Measurements from ENCODE around the gene G6PC2.

DNA sequence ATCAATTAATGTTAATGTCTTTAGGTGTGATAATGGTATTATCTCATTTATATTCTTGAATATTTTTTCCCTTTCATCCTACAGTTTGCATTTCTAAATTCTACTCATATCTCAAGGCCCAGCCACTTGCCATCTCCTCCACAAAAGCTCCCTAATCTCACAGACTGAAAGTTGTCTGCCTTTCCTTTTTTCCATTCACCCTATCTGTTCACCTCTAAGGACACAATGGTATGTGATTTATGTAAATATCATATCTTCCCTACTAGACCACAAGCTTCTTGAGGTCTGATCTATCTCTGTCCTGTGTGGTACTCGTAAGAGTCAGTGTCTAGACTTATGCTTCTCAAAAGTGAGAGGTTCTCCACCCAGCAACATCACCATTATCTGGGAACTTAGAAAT, 7.0 kb upstream of the G6PC2 start:
- TF ChIP-seq POLR2AphosphoS5 (IDR thresholded peaks at IDR 0.05; ENCODE audit: insufficient read depth in 1 of 2, low read depth in 1 of 2) = no peak
- TF ChIP-seq, protein P1, sequence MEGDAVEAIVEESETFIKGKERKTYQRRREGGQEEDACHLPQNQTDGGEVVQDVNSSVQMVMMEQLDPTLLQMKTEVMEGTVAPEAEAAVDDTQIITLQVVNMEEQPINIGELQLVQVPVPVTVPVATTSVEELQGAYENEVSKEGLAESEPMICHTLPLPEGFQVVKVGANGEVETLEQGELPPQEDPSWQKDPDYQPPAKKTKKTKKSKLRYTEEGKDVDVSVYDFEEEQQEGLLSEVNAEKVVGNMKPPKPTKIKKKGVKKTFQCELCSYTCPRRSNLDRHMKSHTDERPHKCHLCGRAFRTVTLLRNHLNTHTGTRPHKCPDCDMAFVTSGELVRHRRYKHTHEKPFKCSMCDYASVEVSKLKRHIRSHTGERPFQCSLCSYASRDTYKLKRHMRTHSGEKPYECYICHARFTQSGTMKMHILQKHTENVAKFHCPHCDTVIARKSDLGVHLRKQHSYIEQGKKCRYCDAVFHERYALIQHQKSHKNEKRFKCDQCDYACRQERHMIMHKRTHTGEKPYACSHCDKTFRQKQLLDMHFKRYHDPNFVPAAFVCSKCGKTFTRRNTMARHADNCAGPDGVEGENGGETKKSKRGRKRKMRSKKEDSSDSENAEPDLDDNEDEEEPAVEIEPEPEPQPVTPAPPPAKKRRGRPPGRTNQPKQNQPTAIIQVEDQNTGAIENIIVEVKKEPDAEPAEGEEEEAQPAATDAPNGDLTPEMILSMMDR (IDR thresholded peaks at IDR 0.05) = no peak
